Liver (tissue), 9 donors: Measurements from ENCODE around the gene ARMC2. TPM values are rescaled to one million over a fixed set of nuclear protein-coding genes. Genes with fewer than 3 reads are reported as not detected.
A peak's percentile ranks its signal among the peaks of the same experiment; 100 is the strongest.

Experiments used
- DNase-seq: peaks from one replicate; pipeline ENCODE4 v3.0.0-alpha.2; 2017; ENCODE audit warnings: low spot score
- H3K27ac ChIP-seq, 2 donors: one replicate each; pipeline ENCODE4 v1.7.0; 2013; ENCODE audit warnings: inconsistent platforms in 2 of 2, low read length in 2 of 2, control low read depth in 1 of 2, low read depth in 1 of 2, mild to moderate bottlenecking in 1 of 2
- H3K27me3 ChIP-seq, 4 donors: one replicate each; pipeline versions ENCODE4 v1.6.1 to v1.7.0; 2013; ENCODE audit warnings: low read length in 3 of 4, inconsistent platforms in 1 of 4, mild to moderate bottlenecking in 1 of 4, moderate library complexity in 1 of 4; ENCODE audit not compliant: control insufficient read depth in 4 of 4, insufficient read depth in 4 of 4
- H3K36me3 ChIP-seq, 4 donors: one replicate each; pipeline versions ENCODE4 v1.6.1 to v1.7.0; 2013; ENCODE audit warnings: low read length in 3 of 4, mild to moderate bottlenecking in 3 of 4, low read depth in 1 of 4, moderate library complexity in 1 of 4; ENCODE audit not compliant: control insufficient read depth in 4 of 4, insufficient read depth in 3 of 4
- H3K4me1 ChIP-seq, 4 donors: one replicate each; pipeline versions ENCODE4 v1.6.1 to v1.7.0; 2013; ENCODE audit warnings: low read length in 3 of 4, mild to moderate bottlenecking in 3 of 4, moderate library complexity in 1 of 4; ENCODE audit not compliant: control insufficient read depth in 4 of 4, insufficient read depth in 4 of 4
- H3K4me3 ChIP-seq, 3 donors: one replicate each; pipeline versions ENCODE4 v1.6.1 to v1.7.0; 2013; ENCODE audit warnings: low read length in 3 of 3, control low read depth in 1 of 3, low read depth in 1 of 3, mild to moderate bottlenecking in 1 of 3
- H3K9ac ChIP-seq, 2 donors: one replicate each; pipeline ENCODE4 v1.7.0; 2013; ENCODE audit warnings: low read length in 2 of 2, mild to moderate bottlenecking in 2 of 2, moderate library complexity in 2 of 2, control low read depth in 1 of 2, low read depth in 1 of 2
- H3K9me3 ChIP-seq, 4 donors: one replicate each; pipeline versions ENCODE4 v1.6.1 to v1.7.0; 2013; ENCODE audit warnings: low read length in 3 of 4; ENCODE audit not compliant: control insufficient read depth in 4 of 4
- ATF3 ChIP-seq: IDR thresholded peaks from 2 replicates; pipeline ENCODE4 v1.6.1; 2016; ENCODE audit warnings: antibody characterized with exemption
- EGR1 ChIP-seq, 2 donors: IDR thresholded peaks; 2 replicates each; pipeline ENCODE4 v1.6.1; 2016 to 2018; ENCODE audit warnings: antibody characterized with exemption in 2 of 2, low read depth in 2 of 2
- FOXA1 ChIP-seq: IDR thresholded peaks from 2 replicates; pipeline ENCODE4 v1.6.1; 2016; ENCODE audit warnings: antibody characterized with exemption
- FOXA2 ChIP-seq: IDR thresholded peaks from 2 replicates; pipeline ENCODE4 v1.6.1; 2016; ENCODE audit warnings: antibody characterized with exemption
- GABPA ChIP-seq, 2 donors: IDR thresholded peaks in 1 of 2; conservative IDR thresholded peaks in 1 of 2; 2 replicates each; pipeline ENCODE4 v1.6.1; 2016; ENCODE audit warnings: antibody characterized with exemption in 2 of 2, mild to moderate bottlenecking in 1 of 2, moderate library complexity in 1 of 2
- HNF4A ChIP-seq, 2 donors: conservative IDR thresholded peaks; 2 replicates each; pipeline ENCODE4 v1.6.1; 2016; ENCODE audit warnings: antibody characterized with exemption in 2 of 2, mild to moderate bottlenecking in 2 of 2
- HNF4G ChIP-seq: IDR thresholded peaks from 2 replicates; pipeline ENCODE4 v1.6.1; 2016; ENCODE audit warnings: antibody characterized with exemption
- JUND ChIP-seq, 2 donors: IDR thresholded peaks; 2 replicates each; pipeline ENCODE4 v1.6.1; 2016; ENCODE audit warnings: antibody characterized with exemption in 2 of 2
- NR2F2 ChIP-seq: IDR thresholded peaks from 2 replicates; pipeline ENCODE4 v1.6.1; 2016; ENCODE audit warnings: antibody characterized with exemption
- RAD21 ChIP-seq, 2 donors: IDR thresholded peaks; 2 replicates each; pipeline ENCODE4 v1.6.1; 2016; ENCODE audit warnings: antibody characterized with exemption in 2 of 2, mild to moderate bottlenecking in 2 of 2
- RXRA ChIP-seq, 2 donors: IDR thresholded peaks; 2 replicates each; pipeline ENCODE4 v1.6.1; 2017 to 2018; ENCODE audit warnings: antibody characterized with exemption in 2 of 2, mild to moderate bottlenecking in 1 of 2
- SP1 ChIP-seq: IDR thresholded peaks from 2 replicates; pipeline ENCODE4 v1.6.1; 2018; ENCODE audit warnings: antibody characterized with exemption, mild to moderate bottlenecking
- TAF1 ChIP-seq: conservative IDR thresholded peaks from 2 replicates; pipeline ENCODE4 v1.6.1; 2016; ENCODE audit warnings: antibody characterized with exemption, mild to moderate bottlenecking
- YY1 ChIP-seq: IDR thresholded peaks from 2 replicates; pipeline ENCODE4 v1.6.1; 2016; ENCODE audit warnings: antibody characterized with exemption, mild to moderate bottlenecking
- WGBS: extraction: QIAGEN DNeasy Blood & Tissue Kit; methylation state at CpG from one replicate; pipeline ENCODE4 v1.1.7; 2013; 5-methylcytosine and 5-hydroxymethylcytosine counted together
- polyA plus RNA-seq, 2 donors: library from polyadenylated mRNA; stranded (reverse) in 1 of 2; unstranded in 1 of 2; fragments of 200-250 nt in 1 of 2; fragments of >200 nt in 1 of 2; fragmentation: Nextera tagmentation in 1 of 2; extraction: Ambion mirVana in 1 of 2; gene quantifications; one replicate each; pipeline versions ENCODE4 v1.2.1 to v1.2.3, GENCODE V29; 2013 to 2015
- total RNA-seq, 2 donors: library from RNA; depleted of rRNA; stranded (reverse); fragments of >200 nt; gene quantifications; one replicate each; pipeline ENCODE4 v1.2.3, GENCODE V29; 2014
- TF ChIP-seq, protein P1 (sequence below): IDR thresholded peaks from 2 replicates; pipeline ENCODE4 v1.6.1; 2016; ENCODE audit warnings: antibody characterized with exemption
- TF ChIP-seq, protein P2 (sequence below): fragments of 150-350 bp; IDR thresholded peaks from 2 replicates; pipeline ENCODE4 v1.5.1; 2017; ENCODE audit warnings: improper control_type of control experiment, low read depth, low read length; ENCODE audit not compliant: missing input control
- donor health status: healthy.
- donor health status: healthy.
- donor health status: healthy.
- donor health status: healthy.
- donor health status: healthy.

The ARMC2 gene
- total and polyA plus RNA-seq, 4 donors, result 0.24 to 1.5 (median 0.73) TPM

DNA sequence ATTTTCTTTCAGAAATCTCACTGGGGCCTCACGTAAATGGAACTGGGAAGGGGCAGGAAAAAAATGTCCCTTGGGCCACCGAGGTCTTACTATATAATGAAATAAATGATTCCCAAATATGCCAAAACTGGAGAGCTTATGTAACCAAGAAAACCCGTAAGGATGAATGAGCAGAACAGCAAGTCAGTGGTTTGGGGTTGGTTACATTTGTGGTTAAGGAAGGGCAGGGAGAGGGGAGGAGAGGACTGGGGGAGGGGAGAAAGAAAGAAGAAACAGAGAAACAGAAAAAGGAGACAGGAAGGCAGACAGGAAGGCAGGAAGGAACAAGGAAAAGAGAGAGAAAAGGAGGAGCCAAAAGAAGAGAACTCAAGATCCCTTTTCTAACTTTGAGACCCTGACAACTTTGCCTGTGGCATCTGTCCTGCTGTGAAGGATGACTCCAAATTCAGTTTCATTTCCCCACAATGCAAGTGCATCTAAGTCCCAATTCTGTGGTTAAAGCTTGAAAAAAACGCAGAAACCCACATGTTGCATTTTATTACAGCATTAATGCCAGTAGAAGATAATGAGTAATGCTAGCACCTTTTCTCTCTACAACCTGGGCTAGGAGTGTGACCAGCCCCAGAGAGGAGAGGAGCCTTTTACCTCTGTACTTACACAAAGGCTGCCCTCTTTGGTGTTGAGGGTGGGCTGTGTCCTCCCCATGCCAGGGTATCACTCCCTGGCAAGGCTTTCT, 10.8 kb upstream of the ARMC2 start:
- H3K9ac ChIP-seq, result no peak overlapping the region
- DNase-seq, result no peak
- H3K4me3 ChIP-seq, result no peak overlapping the region
- H3K36me3 ChIP-seq, result no peaks in the 10 kb centered on the region
- WGBS, result 79% methylated on average over 4 of the region's 4 CpGs
- TF ChIP-seq RXRA (IDR thresholded peaks at IDR 0.05), result no peak
- TF ChIP-seq HNF4G, result no peak
- TF ChIP-seq HNF4A (conservative IDR thresholded peaks at IDR 0.05), result no peak
- TF ChIP-seq NR2F2, result no peak
- TF ChIP-seq RAD21 (IDR thresholded peaks at IDR 0.05), result no peak
- TF ChIP-seq TAF1, result no peak
- TF ChIP-seq, protein P1, sequence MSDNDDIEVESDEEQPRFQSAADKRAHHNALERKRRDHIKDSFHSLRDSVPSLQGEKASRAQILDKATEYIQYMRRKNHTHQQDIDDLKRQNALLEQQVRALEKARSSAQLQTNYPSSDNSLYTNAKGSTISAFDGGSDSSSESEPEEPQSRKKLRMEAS, result no peak
- no peak for TF ChIP-seq GABPA (IDR thresholded peaks at IDR 0.05 in 1 of 2, conservative IDR thresholded peaks at IDR 0.05 in 1 of 2)
- no peaks in the 10 kb centered on the region for H3K27me3 ChIP-seq
- H3K27ac ChIP-seq, result no peak overlapping the region
- H3K4me1 ChIP-seq, result no peaks in the 10 kb centered on the region
- H3K9me3 ChIP-seq, result no peaks in the 10 kb centered on the region

DNA sequence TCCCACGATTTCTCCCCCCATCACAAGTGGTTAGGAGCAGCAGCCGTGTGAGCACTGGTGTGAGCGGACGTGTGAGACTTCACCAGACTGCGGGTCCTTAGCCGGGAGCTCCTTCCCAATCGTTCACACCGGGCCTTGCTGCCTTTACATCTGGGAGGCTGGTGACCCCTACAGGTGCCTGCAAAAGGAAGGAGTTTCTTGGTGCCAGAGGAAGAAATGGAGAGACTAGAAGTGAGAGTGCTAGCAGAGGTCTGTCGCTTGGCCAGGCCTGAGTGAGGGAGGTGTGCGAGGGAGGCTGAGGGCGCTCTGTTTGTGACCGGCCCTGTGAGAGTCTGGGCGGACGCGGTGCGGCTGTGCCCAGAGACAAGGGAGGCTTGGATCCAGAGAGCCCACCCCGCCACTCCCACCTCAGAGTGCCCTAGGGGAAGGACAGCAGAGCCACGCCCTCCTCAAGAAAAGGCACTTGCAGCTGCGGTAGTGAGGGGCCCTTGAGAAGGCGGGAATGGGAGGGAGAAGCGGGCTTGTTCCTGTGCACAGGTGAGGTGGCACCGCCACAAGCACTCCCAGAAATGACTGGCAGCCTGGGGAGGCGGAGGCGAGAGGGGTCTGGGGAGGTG, 10.0 kb upstream of the ARMC2 start:
- 69% methylated on average over 24 of the region's 24 CpGs for WGBS
- Histone ChIP-seq H3K27ac (no peak overlapping the region), H3K27me3 (no peaks in the 10 kb centered on the region), H3K36me3 (no peaks in the 10 kb centered on the region), H3K4me3 (no peak overlapping the region), H3K9ac (no peak overlapping the region), H3K4me1 (no peaks in the 10 kb centered on the region), H3K9me3 (no peaks in the 10 kb centered on the region)
- TF ChIP-seq RAD21 (IDR thresholded peaks at IDR 0.05) (peak; percentile 30 to 53), HNF4A (conservative IDR thresholded peaks at IDR 0.05) (no peak)
- no peak for DNase-seq

DNA sequence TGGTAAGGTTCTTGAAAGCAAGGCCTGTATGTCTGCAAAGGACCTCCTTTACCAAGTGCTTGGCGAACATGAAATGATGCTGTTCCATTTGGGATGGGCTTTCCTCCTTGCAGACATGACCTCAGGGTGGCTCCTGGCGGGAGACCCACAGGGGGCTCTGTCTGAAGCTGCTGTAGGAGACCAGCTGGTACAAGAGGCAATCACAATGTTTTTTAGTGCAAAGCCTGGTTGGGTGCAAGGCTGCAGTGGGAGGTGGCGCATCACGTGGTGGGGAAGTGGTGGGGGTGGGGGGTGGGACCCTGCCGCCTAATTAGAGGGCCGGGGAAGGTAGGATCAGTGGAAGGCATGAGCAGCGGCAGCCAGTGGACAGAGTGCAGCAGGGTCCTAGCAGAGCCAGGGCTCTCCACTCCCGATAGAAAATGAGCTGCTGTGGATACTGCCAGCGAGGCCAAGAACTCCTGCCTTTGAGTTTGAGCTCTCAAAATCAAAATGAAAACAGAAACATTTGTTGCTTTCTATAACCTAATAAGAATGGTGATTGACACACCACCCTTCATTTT, 9.1 kb upstream of the ARMC2 start:
- Histone ChIP-seq H3K9ac (no peak overlapping the region), H3K4me3 (no peak overlapping the region), H3K27me3 (no peaks in the 10 kb centered on the region), H3K27ac (no peak overlapping the region), H3K4me1 (no peaks in the 10 kb centered on the region), H3K36me3 (no peaks in the 10 kb centered on the region), H3K9me3 (no peaks in the 10 kb centered on the region)
- no peak for TF ChIP-seq TAF1
- no peak for TF ChIP-seq ATF3
- TF ChIP-seq JUND (IDR thresholded peaks at IDR 0.05), result no peak
- TF ChIP-seq FOXA2, result no peak
- TF ChIP-seq SP1, result no peak
- no peak for TF ChIP-seq RAD21 (IDR thresholded peaks at IDR 0.05)
- no peak for TF ChIP-seq EGR1 (IDR thresholded peaks at IDR 0.05; ENCODE audit: low read depth in 2 of 2)
- TF ChIP-seq RXRA (IDR thresholded peaks at IDR 0.05), result no peak
- no peak for TF ChIP-seq YY1
- TF ChIP-seq HNF4A (conservative IDR thresholded peaks at IDR 0.05), result no peak
- no peak for TF ChIP-seq GABPA (IDR thresholded peaks at IDR 0.05 in 1 of 2, conservative IDR thresholded peaks at IDR 0.05 in 1 of 2)
- TF ChIP-seq FOXA1, result no peak
- TF ChIP-seq, protein P2, sequence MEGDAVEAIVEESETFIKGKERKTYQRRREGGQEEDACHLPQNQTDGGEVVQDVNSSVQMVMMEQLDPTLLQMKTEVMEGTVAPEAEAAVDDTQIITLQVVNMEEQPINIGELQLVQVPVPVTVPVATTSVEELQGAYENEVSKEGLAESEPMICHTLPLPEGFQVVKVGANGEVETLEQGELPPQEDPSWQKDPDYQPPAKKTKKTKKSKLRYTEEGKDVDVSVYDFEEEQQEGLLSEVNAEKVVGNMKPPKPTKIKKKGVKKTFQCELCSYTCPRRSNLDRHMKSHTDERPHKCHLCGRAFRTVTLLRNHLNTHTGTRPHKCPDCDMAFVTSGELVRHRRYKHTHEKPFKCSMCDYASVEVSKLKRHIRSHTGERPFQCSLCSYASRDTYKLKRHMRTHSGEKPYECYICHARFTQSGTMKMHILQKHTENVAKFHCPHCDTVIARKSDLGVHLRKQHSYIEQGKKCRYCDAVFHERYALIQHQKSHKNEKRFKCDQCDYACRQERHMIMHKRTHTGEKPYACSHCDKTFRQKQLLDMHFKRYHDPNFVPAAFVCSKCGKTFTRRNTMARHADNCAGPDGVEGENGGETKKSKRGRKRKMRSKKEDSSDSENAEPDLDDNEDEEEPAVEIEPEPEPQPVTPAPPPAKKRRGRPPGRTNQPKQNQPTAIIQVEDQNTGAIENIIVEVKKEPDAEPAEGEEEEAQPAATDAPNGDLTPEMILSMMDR, result no peak
- no peak for DNase-seq
- WGBS, result 66% methylated on average over 9 of the region's 9 CpGs
